HG03108 (cell line): ENCODE data around the gene FNDC1.
"Not testable (repeated sequence)": the region's sequence is repeated elsewhere in the genome, so short reads cannot be mapped to it uniquely, and the experiment has no call there.

Experiments
- ATAC-seq: cut with Tn5 transposase; IDR thresholded peaks from one replicate; pipeline ENCODE4 v1.9.1; 2021; ENCODE audit warnings: moderate library complexity; ENCODE audit not compliant: unreplicated experiment

FNDC1 gene

GRCh38 chr6:159252955-159253508 is 83.8 kb downstream of the FNDC1 start:
- ATAC-seq = peak; percentile 73

GRCh38 chr6:159254186-159254585 is 85.0 kb downstream of the FNDC1 start:
- no peak for ATAC-seq

- ATAC-seq = no peak
Observed at GRCh38 chr6:159255434-159255951, 86.3 kb downstream of the FNDC1 start.

- no peak for ATAC-seq
Observed at GRCh38 chr6:159256128-159256527, 86.9 kb downstream of the FNDC1 start.

GRCh38 chr6:159257846-159258245 is 88.6 kb downstream of the FNDC1 start:
- no peak for ATAC-seq

GRCh38 chr6:159259441-159260125 is 90.4 kb downstream of the FNDC1 start:
- no peak for ATAC-seq

GRCh38 chr6:159260208-159260607 is 91.0 kb downstream of the FNDC1 start:
- ATAC-seq = no peak

- ATAC-seq = no peak
Observed at GRCh38 chr6:159261995-159262394, 92.8 kb downstream of the FNDC1 start.

- ATAC-seq = no peak
Observed at GRCh38 chr6:159262586-159262985, 93.4 kb downstream of the FNDC1 start.

- no peak for ATAC-seq
Observed at GRCh38 chr6:159267165-159267564, 98.0 kb downstream of the FNDC1 start.

GRCh38 chr6:159268511-159268910 is 99.3 kb downstream of the FNDC1 start:
- no peak for ATAC-seq

- ATAC-seq = no peak
Observed at GRCh38 chr6:159271257-159271656, 102.1 kb downstream of the FNDC1 start.

- ATAC-seq = no peak
Observed at GRCh38 chr6:159278626-159279025, 109.4 kb downstream of the FNDC1 start.

GRCh38 chr6:159279790-159280277 is 110.6 kb downstream of the FNDC1 start:
- no peak for ATAC-seq

GRCh38 chr6:159282421-159282820 is 113.2 kb downstream of the FNDC1 start:
- no peak for ATAC-seq

GRCh38 chr6:159284661-159285060 is 115.5 kb downstream of the FNDC1 start:
- not testable (repeated sequence) for ATAC-seq

GRCh38 chr6:159298840-159299239 is 129.6 kb downstream of the FNDC1 start:
- no peak for ATAC-seq

- ATAC-seq = no peak
Observed at GRCh38 chr6:159299566-159299965, 130.4 kb downstream of the FNDC1 start.

GRCh38 chr6:159301277-159301676 is 132.1 kb downstream of the FNDC1 start:
- no peak for ATAC-seq

- ATAC-seq = no peak
Observed at GRCh38 chr6:159301810-159302593, 132.8 kb downstream of the FNDC1 start.

GRCh38 chr6:159302594-159302992 is 133.4 kb downstream of the FNDC1 start:
- ATAC-seq = no peak

GRCh38 chr6:159303159-159303558 is 134.0 kb downstream of the FNDC1 start:
- ATAC-seq = no peak
